ENCODE results near the gene ZNF652. TPM values are rescaled to one million over a fixed set of nuclear protein-coding genes. Genes with fewer than 3 reads are reported as not detected.
"Not testable (repeated sequence)": the region's sequence is repeated elsewhere in the genome, so short reads cannot be mapped to it uniquely, and the experiment has no call there.

ZNF652 gene
- total RNA-seq, 1 donor from 2014 or later = 26.5 TPM

GRCh38 chr17:49316889-49317675 lies 45.0 kb downstream of the ZNF652 start:
- DNase-seq (ENCODE audit: low read depth) = no peak

- peak; percentile 32 for DNase-seq (ENCODE audit: low read depth)
Measured at GRCh38 chr17:49316258-49316570, 45.8 kb downstream of the ZNF652 start.

GRCh38 chr17:49315551-49316257 lies 46.3 kb downstream of the ZNF652 start:
- peak; percentile 87 for DNase-seq (ENCODE audit: low read depth)

- DNase-seq (ENCODE audit: low read depth) = no peak
Measured at GRCh38 chr17:49312722-49313121, 49.3 kb downstream of the ZNF652 start.

- DNase-seq (ENCODE audit: low read depth) = no peak
Measured at GRCh38 chr17:49299996-49300395, 62.1 kb downstream of the ZNF652 start.

GRCh38 chr17:49298371-49298976 lies 63.6 kb downstream of the ZNF652 start:
- DNase-seq (ENCODE audit: low read depth) = no peak

GRCh38 chr17:49297141-49297540 lies 64.9 kb downstream of the ZNF652 start:
- no peak for DNase-seq (ENCODE audit: low read depth)

- DNase-seq (ENCODE audit: low read depth) = no peak
Measured at GRCh38 chr17:49294122-49294521, 67.9 kb downstream of the ZNF652 start.

GRCh38 chr17:49292901-49293300 lies 69.1 kb downstream of the ZNF652 start:
- no peak for DNase-seq (ENCODE audit: low read depth)

- DNase-seq (ENCODE audit: low read depth) = no peak
Measured at GRCh38 chr17:49291929-49292328, 70.1 kb downstream of the ZNF652 start.

GRCh38 chr17:49290690-49291359 lies 71.2 kb downstream of the ZNF652 start:
- DNase-seq (ENCODE audit: low read depth) = peak; percentile 52

GRCh38 chr17:49288388-49288787 lies 73.7 kb downstream of the ZNF652 start:
- DNase-seq (ENCODE audit: low read depth) = no peak

GRCh38 chr17:49287481-49287880 lies 74.6 kb downstream of the ZNF652 start:
- no peak for DNase-seq (ENCODE audit: low read depth)

GRCh38 chr17:49286261-49286973 lies 75.6 kb downstream of the ZNF652 start:
- DNase-seq (ENCODE audit: low read depth) = not testable (repeated sequence)

GRCh38 chr17:49285716-49286115 lies 76.3 kb downstream of the ZNF652 start:
- DNase-seq (ENCODE audit: low read depth) = no peak

- no peak for DNase-seq (ENCODE audit: low read depth)
Measured at GRCh38 chr17:49280918-49281317, 81.1 kb downstream of the ZNF652 start.

GRCh38 chr17:49280061-49280460 lies 82.0 kb downstream of the ZNF652 start:
- DNase-seq (ENCODE audit: low read depth) = no peak

- DNase-seq (ENCODE audit: low read depth) = not testable (repeated sequence)
Measured at GRCh38 chr17:49279263-49280015, 82.6 kb downstream of the ZNF652 start.

GRCh38 chr17:49278076-49278475 lies 84.0 kb downstream of the ZNF652 start:
- no peak for DNase-seq (ENCODE audit: low read depth)

GRCh38 chr17:49277638-49278037 lies 84.4 kb downstream of the ZNF652 start:
- DNase-seq (ENCODE audit: low read depth) = no peak

Measured in myocyte (in vitro differentiated cells).